KMS-11 (cell line): ENCODE data around the gene TCF4.

Experiments used
- H2AFZ ChIP-seq: fragments of 200-600 bp; sonication (generic); 2 replicates; pipeline ENCODE4 v1.6.1; 2016; ENCODE audit warnings: antibody characterized with exemption, mixed run types, low read depth
- H3K27ac ChIP-seq: fragments of 200-600 bp; sonication (generic); 2 replicates; pipeline ENCODE4 v1.6.1; 2016; ENCODE audit warnings: mild to moderate bottlenecking, mixed run types
- H3K27me3 ChIP-seq: fragments of 200-600 bp; sonication (generic); 2 replicates; pipeline ENCODE4 v1.6.1; 2017; ENCODE audit warnings: mild to moderate bottlenecking, low read depth, mixed run types, moderate library complexity; ENCODE audit not compliant: insufficient read depth
- H3K36me3 ChIP-seq: fragments of 200-600 bp; sonication (generic); 2 replicates; pipeline ENCODE4 v1.6.1; 2017; ENCODE audit warnings: mild to moderate bottlenecking, mixed run types; ENCODE audit not compliant: insufficient read depth
- H3K4me1 ChIP-seq: fragments of 200-600 bp; sonication (generic); 2 replicates; pipeline ENCODE4 v1.6.1; 2016; ENCODE audit warnings: mild to moderate bottlenecking, low read depth, mixed run types; ENCODE audit not compliant: poor library complexity, severe bottlenecking
- H3K4me2 ChIP-seq: fragments of 200-600 bp; sonication (generic); 2 replicates; pipeline ENCODE4 v1.7.0; 2016; ENCODE audit warnings: mild to moderate bottlenecking, mixed run types
- H3K4me3 ChIP-seq: fragments of 200-600 bp; sonication (generic); IDR thresholded peaks from 2 replicates; pipeline ENCODE4 v1.6.1; 2017; ENCODE audit warnings: low read depth, low read length, mixed read lengths; ENCODE audit not compliant: insufficient read depth
- H3K79me2 ChIP-seq: fragments of 200-600 bp; sonication (generic); 2 replicates; pipeline ENCODE4 v1.6.1; 2016; ENCODE audit warnings: low read depth, mixed run types; ENCODE audit not compliant: insufficient read depth
- H3K9ac ChIP-seq: fragments of 200-600 bp; sonication (generic); 2 replicates; pipeline ENCODE4 v1.6.1; 2016; ENCODE audit warnings: mild to moderate bottlenecking, mixed run types
- H4K20me1 ChIP-seq: fragments of 200-600 bp; sonication (generic); 2 replicates; pipeline ENCODE4 v1.6.1; 2016; ENCODE audit warnings: mild to moderate bottlenecking, mixed run types; ENCODE audit not compliant: insufficient read depth
- CTCF ChIP-seq: fragments of 200-600 bp; sonication (generic); conservative IDR thresholded peaks from 2 replicates; pipeline ENCODE4 v1.6.1; 2017; ENCODE audit warnings: low read depth, mild to moderate bottlenecking, antibody characterized with exemption, low read length, moderate library complexity, mixed read lengths

Gene TCF4

DNA sequence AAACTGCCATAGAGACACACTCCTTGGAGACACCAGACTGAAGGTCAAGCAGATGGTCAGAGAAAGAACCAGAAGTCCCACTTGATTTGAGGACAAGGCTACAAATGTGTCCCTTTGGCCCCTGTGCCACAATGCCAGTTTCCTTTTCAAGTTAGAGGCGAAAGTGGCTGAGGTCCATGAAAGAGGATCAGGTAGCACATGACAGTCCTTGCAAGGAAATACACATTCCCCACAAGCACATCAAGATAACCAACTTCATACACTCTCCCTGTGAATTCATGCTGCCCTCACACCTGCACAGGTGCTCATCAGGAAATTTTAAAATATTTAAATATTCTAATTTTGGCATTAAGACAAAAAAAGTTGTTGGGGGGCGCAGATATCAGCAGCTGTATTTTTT lies 218.6 kb downstream of the TCF4 start:
- Histone ChIP-seq H3K4me2 (no peak overlapping the region), H3K79me2 (peaks cover 2% of the 10 kb centered on the region; the same call in 1 of the 2 replicates), H4K20me1 (no peaks in the 10 kb centered on the region), H3K4me1 (peaks cover 6% of the 10 kb centered on the region), H3K27me3 (no peaks in the 10 kb centered on the region), H3K27ac (no peak overlapping the region), H2AFZ (no peak overlapping the region), H3K9ac (no peak overlapping the region), H3K36me3 (no peaks in the 10 kb centered on the region), H3K4me3 (no peak overlapping the region)
- TF ChIP-seq CTCF, result no peak

DNA sequence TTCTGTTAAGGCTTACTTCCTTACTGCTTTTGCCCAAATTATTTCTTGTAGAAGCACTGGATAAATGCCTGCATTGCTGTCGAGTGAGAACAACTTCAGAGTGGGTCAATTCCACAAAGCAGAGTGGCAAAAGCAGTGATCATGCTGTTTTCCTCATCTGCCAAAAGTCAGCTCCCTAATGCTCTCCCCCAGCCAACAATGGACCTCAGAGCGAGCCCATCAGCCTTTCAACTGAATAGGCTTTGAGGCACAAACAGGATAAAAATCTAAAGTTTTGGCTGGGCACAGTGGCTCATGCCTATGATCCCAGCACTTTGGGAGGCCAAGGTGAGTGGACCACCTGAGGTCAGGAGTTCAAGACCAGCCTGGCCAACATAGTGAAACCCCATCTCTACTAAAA lies 222.7 kb downstream of the TCF4 start:
- H3K4me2 ChIP-seq, result no peak overlapping the region
- no peaks in the 10 kb centered on the region for H3K79me2 ChIP-seq
- H3K4me3 ChIP-seq, result no peak overlapping the region
- no peak for TF ChIP-seq CTCF
- H3K36me3 ChIP-seq, result no peaks in the 10 kb centered on the region; the same call in 1 of the 2 replicates
- no peaks in the 10 kb centered on the region for H3K4me1 ChIP-seq
- no peaks in the 10 kb centered on the region for H4K20me1 ChIP-seq
- no peak overlapping the region for H2AFZ ChIP-seq
- no peaks in the 10 kb centered on the region for H3K27me3 ChIP-seq
- no peak overlapping the region for H3K9ac ChIP-seq
- no peak overlapping the region for H3K27ac ChIP-seq

- Histone ChIP-seq H3K27me3 (no peaks in the 10 kb centered on the region), H3K36me3 (no peaks in the 10 kb centered on the region; the same call in 1 of the 2 replicates), H4K20me1 (no peaks in the 10 kb centered on the region), H3K79me2 (no peaks in the 10 kb centered on the region), H3K4me3 (no peak overlapping the region), H2AFZ (no peak overlapping the region), H3K4me2 (no peak overlapping the region), H3K4me1 (no peaks in the 10 kb centered on the region), H3K9ac (no peak overlapping the region), H3K27ac (no peak overlapping the region)
- TF ChIP-seq CTCF, result no peak
These were observed 225.7 kb downstream of the TCF4 start for GRCh38 chr18:55362303-55362702.

DNA sequence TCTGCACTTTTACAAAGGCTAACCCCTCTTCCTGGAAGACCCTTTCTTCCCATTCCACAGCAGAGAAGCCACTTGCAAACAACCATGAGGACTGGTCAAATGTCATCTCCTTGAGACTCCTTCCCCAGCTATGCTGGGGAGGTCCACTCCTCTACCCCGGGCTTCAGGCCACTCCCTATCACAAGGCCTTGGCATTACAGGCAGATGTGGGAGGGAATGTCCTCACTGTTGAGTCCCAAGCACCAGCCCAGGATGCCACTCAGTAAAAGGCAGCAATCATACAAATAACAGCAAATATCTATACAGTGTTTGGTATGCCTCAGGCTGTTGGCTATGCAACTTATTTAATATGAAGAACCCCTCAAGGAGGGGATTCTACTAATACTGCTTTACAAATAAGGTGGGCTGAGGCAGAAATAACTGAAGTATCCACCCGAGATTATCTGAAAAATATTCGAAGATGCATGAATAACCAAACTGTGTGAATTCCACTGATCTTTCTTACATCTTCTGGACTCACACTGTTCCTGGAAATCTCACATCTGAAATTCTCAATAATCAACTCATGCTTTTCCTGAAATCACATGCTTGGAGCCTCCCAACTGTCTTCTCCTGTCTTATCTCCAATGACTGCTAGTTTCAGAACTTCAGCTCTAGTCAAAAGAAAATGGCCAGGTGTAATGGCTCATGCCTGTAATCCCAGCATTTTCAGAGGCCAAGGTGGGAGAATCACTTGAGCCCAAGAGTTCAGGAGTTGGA lies 226.3 kb downstream of the TCF4 start:
- H4K20me1 ChIP-seq, result no peaks in the 10 kb centered on the region
- no peak for TF ChIP-seq CTCF

More for the DNA sequence above, 226.3 kb downstream of the TCF4 start:
- no peak overlapping the region for H2AFZ ChIP-seq
- no peaks in the 10 kb centered on the region; the same call in 1 of the 2 replicates for H3K36me3 ChIP-seq
- no peaks in the 10 kb centered on the region for H3K79me2 ChIP-seq
- H3K9ac ChIP-seq, result no peak overlapping the region
- no peak overlapping the region for H3K27ac ChIP-seq
- H3K4me3 ChIP-seq, result no peak overlapping the region
- H3K4me1 ChIP-seq, result no peaks in the 10 kb centered on the region
- H3K27me3 ChIP-seq, result no peaks in the 10 kb centered on the region
- H3K4me2 ChIP-seq, result no peak overlapping the region
